Activated CD4-positive, alpha-beta T cell treated with anti-CD3 and anti-CD28 coated beads, Interleukin-2, amount 50 U/mL, for 24 hours (primary cell): Measurements from ENCODE around the gene SOAT2.

Experiments used
- DNase-seq, 2 donors: peaks; one replicate each; pipeline ENCODE4 v3.0.0-alpha.2; 2020; ENCODE audit warnings: low read depth in 1 of 2, low spot score in 1 of 2

Gene SOAT2, protein sequence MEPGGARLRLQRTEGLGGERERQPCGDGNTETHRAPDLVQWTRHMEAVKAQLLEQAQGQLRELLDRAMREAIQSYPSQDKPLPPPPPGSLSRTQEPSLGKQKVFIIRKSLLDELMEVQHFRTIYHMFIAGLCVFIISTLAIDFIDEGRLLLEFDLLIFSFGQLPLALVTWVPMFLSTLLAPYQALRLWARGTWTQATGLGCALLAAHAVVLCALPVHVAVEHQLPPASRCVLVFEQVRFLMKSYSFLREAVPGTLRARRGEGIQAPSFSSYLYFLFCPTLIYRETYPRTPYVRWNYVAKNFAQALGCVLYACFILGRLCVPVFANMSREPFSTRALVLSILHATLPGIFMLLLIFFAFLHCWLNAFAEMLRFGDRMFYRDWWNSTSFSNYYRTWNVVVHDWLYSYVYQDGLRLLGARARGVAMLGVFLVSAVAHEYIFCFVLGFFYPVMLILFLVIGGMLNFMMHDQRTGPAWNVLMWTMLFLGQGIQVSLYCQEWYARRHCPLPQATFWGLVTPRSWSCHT

DNA sequence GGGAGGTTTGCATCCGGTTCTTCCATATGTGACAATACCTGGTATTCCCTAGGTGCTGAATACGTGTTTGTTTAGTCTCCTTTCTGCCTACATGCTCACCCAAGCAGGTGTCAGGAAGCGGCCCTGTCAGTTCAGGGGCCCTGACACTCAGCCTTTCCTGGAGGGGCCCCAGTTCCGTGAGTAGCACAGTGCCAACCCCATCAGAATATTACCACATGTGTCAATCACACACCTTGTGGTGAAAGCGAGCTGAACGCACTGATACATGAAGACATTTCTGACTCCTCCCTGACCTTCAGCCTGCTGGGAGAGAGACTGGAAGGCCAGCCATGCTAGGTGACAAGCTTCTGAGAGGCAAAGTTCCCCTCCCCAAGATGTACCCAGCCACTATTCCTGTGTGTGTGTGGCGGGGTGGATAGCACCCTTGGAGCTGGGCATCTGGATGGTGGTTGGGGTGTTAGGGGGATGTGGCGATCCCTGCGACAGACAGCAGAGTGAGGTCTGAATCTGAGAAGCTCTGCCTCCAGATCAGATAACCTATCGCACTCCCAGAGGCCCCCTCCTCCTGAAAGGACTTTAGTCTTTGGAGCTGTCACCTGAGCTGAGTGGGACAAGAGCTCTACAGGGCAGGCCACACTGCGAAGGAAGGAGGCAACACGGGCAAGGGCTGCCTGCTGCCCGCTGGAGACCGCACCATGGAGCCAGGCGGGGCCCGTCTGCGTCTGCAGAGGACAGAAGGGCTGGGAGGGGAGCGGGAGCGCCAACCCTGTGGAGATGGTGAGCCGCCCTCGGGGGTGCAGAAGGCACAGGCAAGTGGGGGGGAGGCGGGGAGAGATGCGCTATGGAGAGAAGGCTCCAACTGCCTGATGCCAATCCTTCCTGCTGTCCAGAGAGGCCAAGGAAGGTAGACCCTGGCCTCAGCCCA lies at the start of gene SOAT2:
Gene SOAT2 (plus strand): TSS at position 604 of the 925 bp plus-strand sequence. CDS start 92 bp downstream, at position 696.
- peak in 1 of 2 donors; percentile 21 for DNase-seq

DNA sequence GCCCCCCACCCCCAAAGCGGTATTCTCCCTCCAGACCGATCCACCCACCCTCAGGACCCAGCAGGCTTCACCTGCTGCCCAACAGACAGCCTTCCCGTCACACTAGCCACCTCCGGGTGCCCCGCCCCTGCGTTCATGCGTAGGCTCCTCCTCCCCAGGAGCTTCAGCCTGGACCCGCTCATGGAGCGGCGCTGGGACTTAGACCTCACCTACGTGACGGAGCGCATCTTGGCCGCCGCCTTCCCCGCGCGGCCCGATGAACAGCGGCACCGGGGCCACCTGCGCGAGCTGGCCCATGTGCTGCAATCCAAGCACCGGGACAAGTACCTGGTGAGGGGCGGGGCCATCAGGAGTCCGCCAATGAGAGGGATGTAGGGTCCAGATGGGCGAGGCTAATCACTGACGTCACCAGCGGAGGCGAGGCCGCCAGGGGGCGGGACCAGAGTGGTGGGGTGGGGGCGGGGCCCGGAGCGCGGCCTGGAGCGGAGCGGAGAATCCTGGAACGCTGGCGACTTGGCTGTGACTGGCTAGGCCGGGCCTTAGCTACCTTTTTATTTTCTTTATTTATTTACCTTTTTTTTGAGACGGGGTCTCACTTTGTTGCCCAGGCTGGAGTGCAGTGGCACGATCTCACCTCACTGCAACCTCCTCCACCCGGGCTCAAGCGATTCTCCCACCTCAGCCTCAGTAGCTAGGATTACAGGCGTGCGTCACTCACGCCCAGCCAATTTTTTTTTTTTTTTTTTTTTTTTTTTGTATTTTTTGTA lies 49.0 kb upstream of the SOAT2 start:
- peak; percentile 87 to 91 for DNase-seq

DNA sequence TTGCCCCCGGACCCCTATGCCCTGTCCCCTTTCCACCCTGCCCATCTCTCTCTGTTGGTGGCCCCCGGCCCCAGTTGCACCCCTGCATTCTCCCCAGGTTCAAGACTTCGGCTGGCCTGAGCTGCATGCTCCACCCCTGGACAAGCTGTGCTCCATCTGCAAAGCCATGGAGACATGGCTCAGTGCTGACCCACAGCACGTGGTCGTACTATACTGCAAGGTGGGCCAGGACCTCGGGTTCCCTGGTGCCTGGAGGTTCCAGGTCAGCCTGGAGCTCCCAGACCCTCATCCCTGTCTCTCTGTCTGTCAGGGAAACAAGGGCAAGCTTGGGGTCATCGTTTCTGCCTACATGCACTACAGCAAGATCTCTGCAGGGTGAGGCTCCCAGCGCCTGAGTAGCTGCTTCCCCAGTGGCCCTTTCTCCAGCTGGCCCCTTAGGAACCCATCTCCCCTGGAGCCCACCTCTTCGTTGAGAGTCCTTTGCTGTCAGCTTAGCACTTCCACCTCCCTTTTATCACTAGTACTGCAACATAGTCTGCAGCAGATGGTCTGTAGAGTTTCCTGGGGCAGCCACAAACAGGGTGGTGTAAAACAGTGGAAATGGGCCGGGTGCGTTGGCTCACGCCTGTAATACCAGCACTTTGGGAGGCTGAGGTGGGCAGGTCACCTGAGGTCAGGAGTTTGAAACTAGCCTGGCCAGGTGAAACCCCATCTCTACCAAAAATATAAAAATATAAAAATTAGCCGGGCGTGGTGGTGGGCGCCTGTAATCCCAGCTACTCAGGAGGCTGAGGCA lies 47.6 kb upstream of the SOAT2 start:
- DNase-seq: no peak

DNA sequence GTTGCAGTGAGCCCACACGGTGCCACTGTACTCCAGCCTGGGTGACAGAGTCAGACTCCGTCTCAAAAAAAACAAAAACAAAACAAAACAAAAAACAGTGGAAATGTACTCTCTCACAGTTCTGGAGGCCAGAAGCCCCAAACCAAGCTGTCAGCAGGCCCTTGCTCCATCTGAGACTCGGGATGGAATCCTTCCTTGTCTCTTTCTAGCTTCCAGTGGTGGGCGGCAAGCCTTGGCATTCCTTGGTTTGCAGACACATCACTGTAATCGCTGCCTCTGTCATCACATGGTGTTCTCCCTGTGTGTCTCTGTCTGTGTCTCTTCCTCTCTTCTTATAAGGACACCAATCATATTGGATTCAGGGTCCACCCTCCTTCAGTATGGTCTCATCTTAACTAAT lies 47.0 kb upstream of the SOAT2 start:
- no peak for DNase-seq

DNA sequence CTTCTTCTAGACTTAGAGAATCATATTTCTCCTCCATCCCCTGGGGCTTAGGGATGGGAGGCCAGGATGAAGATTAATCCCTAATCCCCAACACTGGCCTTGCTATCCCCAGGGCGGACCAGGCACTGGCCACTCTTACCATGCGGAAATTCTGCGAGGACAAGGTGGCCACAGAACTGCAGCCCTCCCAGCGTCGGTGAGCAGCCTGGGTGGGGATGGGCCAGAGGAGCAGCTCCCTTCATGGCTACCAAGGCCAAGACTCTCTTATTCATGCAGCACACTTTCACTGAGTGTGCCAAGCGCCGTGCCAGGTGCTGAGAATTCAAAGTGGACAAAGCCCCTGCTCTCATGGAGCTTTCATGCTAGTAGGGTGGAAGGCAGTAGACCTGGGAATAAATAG lies 46.4 kb upstream of the SOAT2 start:
- no peak for DNase-seq

DNA sequence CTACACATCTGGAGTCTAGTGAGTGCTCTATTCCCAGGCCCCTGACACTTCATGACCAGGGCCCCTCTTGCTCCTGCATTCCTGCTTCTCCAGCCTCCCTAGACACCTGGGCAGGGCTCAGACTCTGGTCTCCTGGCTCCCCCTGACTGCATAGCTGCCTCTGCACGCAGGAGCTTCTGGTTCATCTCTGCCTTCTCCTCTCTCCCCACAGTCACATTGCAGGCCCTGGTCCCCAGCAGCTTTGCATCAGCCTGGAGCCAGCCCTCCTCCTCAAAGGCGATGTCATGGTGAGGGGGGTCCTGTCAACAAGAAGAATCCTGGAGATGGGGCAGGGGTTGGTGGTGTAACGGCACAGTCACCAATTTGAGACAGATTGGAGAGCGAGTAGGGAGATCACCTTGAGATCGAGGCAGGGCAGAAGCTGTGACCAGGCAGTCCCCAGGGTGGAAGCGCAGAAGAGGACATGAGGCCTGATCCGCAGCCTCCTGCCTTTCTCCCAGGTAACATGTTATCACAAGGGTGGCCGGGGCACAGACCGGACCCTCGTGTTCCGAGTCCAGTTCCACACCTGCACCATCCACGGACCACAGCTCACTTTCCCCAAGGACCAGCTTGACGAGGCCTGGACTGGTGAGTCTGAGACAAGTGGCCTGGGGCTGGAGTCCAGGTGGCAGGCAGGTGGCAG lies 45.3 kb upstream of the SOAT2 start:
- DNase-seq: no peak

DNA sequence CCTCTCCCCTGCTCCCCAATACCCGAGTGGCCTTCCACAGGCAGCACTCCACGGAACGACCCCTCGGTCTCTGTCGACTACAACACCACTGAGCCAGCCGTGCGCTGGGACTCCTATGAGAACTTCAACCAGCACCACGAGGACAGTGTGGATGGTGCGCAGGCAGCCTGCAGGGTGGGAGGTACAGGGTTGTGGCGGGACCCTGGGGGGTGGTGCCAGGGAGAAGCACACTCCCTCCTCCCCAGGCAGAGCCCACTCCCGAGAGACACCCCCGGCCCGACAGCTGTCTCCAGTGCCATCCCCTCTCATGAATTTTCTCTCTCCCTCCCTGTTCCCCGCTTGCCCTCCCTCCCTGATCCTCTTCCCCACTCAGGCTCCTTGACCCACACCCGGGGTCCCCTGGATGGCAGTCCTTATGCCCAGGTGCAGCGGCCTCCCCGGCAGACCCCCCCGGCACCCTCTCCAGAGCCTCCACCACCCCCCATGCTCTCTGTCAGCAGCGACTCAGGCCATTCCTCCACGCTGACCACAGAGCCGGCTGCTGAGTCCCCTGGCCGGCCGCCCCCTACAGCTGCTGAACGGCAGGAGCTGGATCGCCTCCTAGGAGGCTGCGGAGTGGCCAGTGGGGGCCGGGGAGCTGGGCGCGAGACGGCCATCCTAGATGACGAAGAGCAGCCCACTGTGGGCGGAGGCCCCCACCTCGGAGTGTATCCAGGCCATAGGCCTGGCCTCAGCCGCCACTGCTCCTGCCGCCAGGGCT lies 44.4 kb upstream of the SOAT2 start:
- no peak for DNase-seq

DNA sequence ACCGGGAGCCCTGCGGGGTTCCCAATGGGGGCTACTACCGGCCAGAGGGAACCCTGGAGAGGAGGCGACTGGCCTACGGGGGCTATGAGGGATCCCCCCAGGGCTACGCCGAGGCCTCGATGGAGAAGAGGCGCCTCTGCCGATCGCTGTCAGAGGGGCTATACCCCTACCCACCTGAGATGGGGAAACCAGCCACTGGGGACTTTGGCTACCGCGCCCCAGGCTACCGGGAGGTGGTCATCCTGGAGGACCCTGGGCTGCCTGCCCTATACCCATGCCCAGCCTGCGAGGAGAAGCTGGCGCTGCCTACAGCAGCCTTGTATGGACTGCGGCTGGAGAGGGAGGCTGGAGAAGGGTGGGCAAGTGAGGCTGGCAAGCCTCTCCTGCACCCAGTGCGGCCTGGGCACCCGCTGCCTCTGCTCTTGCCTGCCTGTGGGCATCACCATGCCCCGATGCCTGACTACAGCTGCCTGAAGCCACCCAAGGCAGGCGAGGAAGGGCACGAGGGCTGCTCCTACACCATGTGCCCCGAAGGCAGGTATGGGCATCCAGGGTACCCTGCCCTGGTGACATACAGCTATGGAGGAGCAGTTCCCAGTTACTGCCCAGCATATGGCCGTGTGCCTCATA lies 43.7 kb upstream of the SOAT2 start:
- DNase-seq: no peak

DNA sequence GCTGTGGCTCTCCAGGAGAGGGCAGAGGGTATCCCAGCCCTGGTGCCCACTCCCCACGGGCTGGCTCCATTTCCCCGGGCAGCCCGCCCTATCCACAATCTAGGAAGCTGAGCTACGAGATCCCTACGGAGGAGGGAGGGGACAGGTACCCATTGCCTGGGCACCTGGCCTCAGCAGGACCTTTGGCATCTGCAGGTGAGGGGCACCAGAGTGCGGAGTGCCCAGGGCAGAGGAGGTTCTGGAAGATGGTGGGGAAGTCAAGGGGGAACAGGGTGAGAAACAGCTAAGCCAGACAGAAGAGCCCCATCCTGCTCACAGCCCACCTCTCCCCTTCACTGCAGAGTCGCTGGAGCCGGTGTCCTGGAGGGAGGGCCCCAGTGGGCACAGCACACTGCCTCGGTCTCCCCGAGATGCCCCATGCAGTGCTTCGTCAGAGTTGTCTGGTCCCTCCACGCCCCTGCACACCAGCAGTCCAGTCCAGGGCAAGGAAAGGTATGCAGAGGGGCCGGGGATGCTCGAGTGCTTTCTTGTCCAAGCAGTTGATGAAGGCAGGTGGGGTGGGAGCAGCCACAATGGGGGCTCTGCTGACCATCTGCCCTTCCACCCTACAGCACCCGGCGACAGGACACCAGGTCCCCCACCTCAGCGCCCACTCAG lies 43.1 kb upstream of the SOAT2 start:
- no peak for DNase-seq

DNA sequence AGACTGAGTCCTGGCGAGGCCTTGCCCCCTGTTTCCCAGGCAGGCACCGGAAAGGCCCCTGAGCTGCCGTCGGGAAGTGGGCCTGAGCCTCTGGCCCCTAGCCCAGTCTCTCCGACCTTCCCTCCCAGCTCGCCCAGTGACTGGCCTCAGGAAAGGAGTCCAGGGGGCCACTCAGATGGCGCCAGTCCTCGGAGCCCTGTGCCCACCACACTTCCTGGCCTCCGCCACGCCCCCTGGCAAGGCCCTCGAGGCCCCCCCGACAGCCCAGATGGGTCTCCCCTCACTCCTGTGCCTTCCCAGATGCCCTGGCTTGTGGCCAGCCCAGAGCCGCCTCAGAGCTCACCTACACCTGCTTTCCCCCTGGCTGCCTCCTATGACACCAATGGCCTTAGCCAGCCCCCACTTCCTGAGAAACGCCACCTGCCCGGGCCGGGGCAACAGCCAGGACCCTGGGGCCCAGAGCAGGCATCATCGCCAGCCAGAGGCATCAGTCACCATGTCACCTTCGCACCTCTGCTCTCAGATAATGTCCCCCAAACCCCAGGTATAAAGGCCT lies 42.5 kb upstream of the SOAT2 start:
- no peak for DNase-seq

DNA sequence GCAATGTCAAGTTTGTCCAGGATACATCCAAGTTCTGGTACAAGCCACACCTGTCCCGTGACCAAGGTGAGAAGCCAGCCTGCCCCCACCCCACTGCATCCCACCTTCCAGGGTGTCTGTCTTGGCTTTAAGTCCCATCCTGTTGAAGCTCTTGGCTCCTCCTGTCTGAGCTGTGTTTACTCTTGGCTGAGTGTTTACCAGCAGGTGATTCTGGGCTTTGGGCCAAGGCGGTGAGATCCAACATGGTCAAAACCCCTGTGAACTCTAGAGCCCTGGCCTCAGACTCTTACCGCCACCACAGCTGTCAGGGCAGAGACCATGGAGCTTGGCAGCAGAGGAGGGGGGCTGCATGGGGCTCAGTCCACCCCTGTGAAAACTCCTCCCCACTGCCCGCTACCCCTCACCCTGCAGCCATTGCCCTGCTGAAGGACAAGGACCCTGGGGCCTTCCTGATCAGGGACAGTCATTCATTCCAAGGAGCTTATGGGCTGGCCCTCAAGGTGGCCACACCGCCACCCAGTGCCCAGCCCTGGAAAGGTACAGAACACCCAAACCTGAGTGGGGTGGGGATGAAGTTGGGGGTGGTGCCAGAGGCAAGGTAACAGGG lies 41.8 kb upstream of the SOAT2 start:
- no peak for DNase-seq

DNA sequence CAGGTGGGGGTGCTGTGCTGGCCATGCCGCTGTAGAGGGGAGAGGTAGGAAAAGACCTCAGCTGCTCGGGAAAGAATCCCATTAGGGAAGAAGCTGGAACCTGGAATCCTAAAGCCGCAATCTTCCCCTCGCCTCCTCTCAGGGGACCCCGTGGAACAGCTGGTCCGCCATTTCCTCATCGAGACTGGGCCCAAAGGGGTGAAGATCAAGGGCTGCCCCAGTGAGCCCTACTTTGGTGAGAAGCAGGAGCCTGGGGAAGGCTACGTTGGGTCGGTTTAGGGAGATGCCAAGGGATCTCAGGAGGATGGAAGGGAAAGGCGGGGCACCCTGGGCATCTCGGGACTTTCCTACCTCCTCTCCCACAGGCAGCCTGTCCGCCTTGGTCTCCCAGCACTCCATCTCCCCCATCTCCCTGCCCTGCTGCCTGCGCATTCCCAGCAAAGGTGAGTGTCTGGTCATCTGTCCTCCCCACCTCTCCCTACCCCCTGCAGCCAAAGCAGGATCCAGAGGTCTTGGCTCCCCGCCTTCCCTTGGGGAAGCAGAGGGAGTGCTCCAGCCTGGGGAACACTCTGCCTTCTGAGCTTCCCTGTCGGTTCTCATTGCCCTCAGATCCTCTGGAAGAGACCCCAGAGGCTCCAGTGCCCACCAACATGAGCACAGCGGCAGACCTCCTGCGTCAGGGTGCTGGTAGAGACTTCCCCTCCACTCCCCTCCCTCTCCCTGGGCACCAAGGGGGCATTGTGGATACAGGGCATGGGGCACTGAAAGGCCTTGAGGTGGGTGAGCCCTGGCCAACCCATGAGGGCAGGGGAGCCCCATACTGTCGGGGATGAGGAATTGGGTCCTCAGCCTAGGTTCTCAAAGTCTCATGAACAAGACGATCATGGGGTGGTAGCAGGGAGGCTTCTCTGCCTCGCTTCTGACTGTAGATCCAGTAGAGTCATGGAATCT lies 41.0 kb upstream of the SOAT2 start:
- no peak for DNase-seq

DNA sequence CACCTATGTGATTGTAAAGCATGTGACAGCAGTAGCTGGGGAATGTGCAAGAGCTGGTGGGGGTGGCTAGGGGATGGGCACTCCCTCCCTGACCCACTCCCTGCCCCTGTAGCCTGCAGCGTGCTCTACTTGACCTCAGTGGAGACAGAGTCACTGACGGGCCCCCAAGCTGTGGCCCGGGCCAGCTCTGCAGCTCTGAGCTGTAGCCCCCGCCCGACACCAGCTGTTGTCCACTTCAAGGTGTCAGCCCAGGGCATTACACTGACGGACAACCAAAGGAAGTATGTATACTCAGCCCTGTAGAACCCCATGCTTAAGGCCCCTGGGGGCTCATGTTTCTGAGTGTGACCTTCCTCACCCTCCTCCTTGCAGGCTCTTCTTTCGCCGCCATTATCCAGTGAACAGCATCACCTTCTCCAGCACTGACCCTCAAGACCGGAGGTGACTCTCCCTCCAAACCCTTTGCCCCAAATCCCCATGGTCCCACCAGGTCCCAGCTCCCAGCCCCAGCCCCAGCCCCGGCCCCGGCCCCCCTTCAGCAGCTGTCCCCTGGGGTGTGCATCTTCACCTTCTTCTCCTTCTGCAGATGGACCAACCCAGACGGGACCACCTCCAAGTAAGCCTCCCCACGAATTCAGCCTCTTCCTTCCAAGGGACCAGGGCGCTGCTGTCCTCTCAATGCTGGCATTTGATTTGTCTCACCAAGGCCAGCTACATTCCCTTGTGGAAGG lies 40.1 kb upstream of the SOAT2 start:
- DNase-seq: no peak

DNA sequence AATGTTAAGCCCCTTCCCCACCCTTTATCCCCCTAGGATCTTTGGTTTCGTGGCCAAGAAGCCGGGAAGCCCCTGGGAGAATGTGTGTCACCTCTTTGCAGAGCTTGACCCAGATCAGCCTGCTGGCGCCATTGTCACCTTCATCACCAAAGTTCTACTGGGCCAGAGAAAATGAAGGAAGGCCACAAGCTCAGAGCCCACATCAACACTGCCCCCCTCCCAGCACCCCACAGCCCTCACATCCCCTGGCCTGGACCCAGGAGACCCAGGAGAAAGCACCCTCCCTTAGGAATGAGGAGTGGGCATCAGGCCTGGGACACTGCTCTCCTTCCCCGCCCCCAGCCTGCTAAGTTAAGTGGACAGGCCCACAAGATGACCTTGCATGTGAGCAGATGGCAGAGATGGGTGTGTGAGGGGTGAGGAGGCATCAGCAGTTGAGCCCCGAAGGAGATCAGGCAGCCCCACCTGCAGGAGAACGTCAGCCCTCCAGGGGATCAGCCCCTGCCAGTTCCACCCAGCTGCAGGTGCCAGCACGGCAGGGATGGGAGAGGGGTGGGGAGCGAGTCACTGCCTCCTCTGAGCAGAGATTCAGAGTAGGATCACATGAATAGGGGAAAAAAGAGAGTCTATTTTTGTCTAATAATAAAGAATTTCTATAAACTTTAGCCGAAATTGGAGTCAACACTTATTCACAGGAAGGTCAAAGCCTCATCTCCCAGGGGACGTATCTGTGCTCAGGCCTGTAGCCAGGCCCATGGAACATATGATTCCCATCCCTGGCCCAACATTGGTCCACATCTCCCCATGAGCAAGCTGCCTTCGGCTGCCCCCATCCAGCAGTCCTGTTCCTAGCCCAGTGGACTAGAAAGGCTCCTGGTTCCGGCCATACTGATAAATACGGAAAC lies 39.3 kb upstream of the SOAT2 start:
- DNase-seq: no peak
